ENCODE results near the gene ACVR1. TPM values are rescaled to one million over a fixed set of nuclear protein-coding genes. Genes with fewer than 3 reads are reported as not detected.

The ACVR1 gene
- total and polyA plus RNA-seq, 9 of the 15 experiments (the other 6 are each of a cell fraction or from before 2014, with no cell fraction given): 3.8 to 14.3 (median 6.9) TPM

GRCh38 chr2:157691695-157692094, 184.4 kb downstream of the ACVR1 start (continued):
- TF ChIP-seq, protein P1, sequence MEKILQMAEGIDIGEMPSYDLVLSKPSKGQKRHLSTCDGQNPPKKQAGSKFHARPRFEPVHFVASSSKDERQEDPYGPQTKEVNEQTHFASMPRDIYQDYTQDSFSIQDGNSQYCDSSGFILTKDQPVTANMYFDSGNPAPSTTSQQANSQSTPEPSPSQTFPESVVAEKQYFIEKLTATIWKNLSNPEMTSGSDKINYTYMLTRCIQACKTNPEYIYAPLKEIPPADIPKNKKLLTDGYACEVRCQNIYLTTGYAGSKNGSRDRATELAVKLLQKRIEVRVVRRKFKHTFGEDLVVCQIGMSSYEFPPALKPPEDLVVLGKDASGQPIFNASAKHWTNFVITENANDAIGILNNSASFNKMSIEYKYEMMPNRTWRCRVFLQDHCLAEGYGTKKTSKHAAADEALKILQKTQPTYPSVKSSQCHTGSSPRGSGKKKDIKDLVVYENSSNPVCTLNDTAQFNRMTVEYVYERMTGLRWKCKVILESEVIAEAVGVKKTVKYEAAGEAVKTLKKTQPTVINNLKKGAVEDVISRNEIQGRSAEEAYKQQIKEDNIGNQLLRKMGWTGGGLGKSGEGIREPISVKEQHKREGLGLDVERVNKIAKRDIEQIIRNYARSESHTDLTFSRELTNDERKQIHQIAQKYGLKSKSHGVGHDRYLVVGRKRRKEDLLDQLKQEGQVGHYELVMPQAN (IDR thresholded peaks at IDR 0.05; ENCODE audit: borderline replicate concordance): no peak
- TF ChIP-seq TRIM28 (IDR thresholded peaks at IDR 0.05) (no peak), ARHGAP35 (IDR thresholded peaks at IDR 0.05; ENCODE audit: partially characterized antibody) (no peak), ZKSCAN1 (IDR thresholded peaks at IDR 0.05; ENCODE audit: low read depth, low read length) (no peak), NCOA6 (IDR thresholded peaks at IDR 0.05) (no peak), NR2C2 (CRISPR knock-in tag; IDR thresholded peaks at IDR 0.05) (no peak), NR2C2 (tag; IDR thresholded peaks at IDR 0.05) (no peak), PURB (CRISPR knock-in tag; IDR thresholded peaks at IDR 0.05; ENCODE audit: low read depth) (no peak), GABPB2 (CRISPR knock-in tag; conservative IDR thresholded peaks at IDR 0.05) (no peak), ZNF717 (CRISPR knock-in tag; IDR thresholded peaks at IDR 0.05) (no peak), BRCA1 (IDR thresholded peaks at IDR 0.05) (no peak), BRCA1 (CRISPR knock-in tag; IDR thresholded peaks at IDR 0.05) (no peak), XRCC3 (IDR thresholded peaks at IDR 0.05) (no peak), ZNF282 (CRISPR knock-in tag; IDR thresholded peaks at IDR 0.05) (no peak), ARID1B (IDR thresholded peaks at IDR 0.05) (peak; percentile 55), IFI16 (CRISPR knock-in tag; IDR thresholded peaks at IDR 0.05) (no peak), GTF2E2 (tag; IDR thresholded peaks at IDR 0.05) (no peak), ZC3H8 (IDR thresholded peaks at IDR 0.05) (no peak), TFAP4 (CRISPR knock-in tag; IDR thresholded peaks at IDR 0.05; ENCODE audit: borderline replicate concordance) (peak; percentile 42; the same call in 1 of the 2 replicates), CBFA2T3 (IDR thresholded peaks at IDR 0.05) (peak; percentile 46; the same call in 1 of the 2 replicates), CBFA2T2 (conservative IDR thresholded peaks at IDR 0.05) (0 out of 2 replicates have a peak, but pooled peaks have one; percentile 20), POLR2H (tag; IDR thresholded peaks at IDR 0.05; ENCODE audit: low read depth) (no peak), NCOA2 (IDR thresholded peaks at IDR 0.05; ENCODE audit: partially characterized antibody in 2 of 2) (no peak), SOX6 (IDR thresholded peaks at IDR 0.05) (0 out of 2 replicates have a peak, but pooled peaks have one; percentile 14), ZNF76 (CRISPR knock-in tag; IDR thresholded peaks at IDR 0.05; ENCODE audit: borderline replicate concordance) (no peak)
- TF ChIP-seq, protein P2, sequence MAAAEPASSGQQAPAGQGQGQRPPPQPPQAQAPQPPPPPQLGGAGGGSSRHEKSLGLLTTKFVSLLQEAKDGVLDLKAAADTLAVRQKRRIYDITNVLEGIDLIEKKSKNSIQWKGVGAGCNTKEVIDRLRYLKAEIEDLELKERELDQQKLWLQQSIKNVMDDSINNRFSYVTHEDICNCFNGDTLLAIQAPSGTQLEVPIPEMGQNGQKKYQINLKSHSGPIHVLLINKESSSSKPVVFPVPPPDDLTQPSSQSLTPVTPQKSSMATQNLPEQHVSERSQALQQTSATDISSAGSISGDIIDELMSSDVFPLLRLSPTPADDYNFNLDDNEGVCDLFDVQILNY (CRISPR knock-in tag; IDR thresholded peaks at IDR 0.05): no peak
- TF ChIP-seq, protein P3, sequence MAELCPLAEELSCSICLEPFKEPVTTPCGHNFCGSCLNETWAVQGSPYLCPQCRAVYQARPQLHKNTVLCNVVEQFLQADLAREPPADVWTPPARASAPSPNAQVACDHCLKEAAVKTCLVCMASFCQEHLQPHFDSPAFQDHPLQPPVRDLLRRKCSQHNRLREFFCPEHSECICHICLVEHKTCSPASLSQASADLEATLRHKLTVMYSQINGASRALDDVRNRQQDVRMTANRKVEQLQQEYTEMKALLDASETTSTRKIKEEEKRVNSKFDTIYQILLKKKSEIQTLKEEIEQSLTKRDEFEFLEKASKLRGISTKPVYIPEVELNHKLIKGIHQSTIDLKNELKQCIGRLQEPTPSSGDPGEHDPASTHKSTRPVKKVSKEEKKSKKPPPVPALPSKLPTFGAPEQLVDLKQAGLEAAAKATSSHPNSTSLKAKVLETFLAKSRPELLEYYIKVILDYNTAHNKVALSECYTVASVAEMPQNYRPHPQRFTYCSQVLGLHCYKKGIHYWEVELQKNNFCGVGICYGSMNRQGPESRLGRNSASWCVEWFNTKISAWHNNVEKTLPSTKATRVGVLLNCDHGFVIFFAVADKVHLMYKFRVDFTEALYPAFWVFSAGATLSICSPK (IDR thresholded peaks at IDR 0.05; ENCODE audit: borderline replicate concordance): no peak

All from K562 (cell line).